Activated CD4-positive, alpha-beta T cell treated with anti-CD3 and anti-CD28 coated beads for 4 hours (primary cell): ENCODE data around the gene PPP1R7.

Experiments
- DNase-seq, 2 donors: peaks; one replicate each; pipeline ENCODE4 v3.0.0-alpha.2; 2020

The PPP1R7 gene

DNA sequence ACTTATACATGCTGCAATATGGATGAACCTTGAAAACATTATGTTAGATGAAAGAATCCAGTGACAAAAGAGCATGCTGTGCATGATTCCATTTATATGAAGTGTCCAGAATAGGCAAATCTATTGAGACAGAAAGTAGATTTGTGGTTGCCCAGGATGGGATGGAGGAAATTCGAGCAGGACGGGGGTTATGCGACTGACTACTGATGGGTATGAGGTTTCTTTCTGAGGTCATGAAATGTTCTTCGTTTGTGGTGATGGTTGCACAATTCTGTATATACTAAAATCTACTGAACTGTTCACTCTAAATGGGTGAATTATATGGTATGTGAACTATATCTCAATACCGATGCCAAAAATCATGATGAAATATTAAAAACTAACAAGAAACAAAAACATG, 29.3 kb upstream of the PPP1R7 start:
- DNase-seq: no peak

DNA sequence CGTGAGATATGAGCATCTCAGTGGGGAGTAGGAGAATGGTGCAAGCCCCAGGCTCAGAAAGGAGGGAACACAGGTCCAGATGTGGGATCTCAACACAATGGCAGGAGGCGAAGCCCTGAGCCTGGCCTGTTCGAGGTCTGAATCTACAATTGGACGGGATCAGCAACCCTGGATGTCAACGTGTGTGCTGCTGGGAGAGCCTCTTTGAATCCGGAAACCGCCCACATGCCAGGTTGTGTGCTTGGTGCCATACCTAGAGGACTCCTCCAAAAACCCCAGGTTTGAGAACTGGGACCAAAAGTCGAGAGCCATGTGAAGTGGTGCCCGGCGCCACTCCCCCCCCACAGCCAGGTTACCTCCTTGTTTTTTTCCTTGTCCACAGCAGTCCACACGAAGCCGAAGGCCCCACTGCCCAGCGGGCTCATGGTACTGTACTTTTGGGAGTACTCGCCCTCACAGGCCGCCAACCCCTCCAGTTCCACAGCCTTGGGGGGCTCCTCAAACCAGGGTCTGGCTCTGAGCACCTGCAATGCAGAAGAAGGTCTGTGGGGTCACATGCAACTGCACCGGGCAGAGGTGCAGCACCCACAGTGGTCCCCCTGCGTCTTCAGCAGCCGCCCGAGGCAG, 27.8 kb upstream of the PPP1R7 start:
- no peak for DNase-seq

DNA sequence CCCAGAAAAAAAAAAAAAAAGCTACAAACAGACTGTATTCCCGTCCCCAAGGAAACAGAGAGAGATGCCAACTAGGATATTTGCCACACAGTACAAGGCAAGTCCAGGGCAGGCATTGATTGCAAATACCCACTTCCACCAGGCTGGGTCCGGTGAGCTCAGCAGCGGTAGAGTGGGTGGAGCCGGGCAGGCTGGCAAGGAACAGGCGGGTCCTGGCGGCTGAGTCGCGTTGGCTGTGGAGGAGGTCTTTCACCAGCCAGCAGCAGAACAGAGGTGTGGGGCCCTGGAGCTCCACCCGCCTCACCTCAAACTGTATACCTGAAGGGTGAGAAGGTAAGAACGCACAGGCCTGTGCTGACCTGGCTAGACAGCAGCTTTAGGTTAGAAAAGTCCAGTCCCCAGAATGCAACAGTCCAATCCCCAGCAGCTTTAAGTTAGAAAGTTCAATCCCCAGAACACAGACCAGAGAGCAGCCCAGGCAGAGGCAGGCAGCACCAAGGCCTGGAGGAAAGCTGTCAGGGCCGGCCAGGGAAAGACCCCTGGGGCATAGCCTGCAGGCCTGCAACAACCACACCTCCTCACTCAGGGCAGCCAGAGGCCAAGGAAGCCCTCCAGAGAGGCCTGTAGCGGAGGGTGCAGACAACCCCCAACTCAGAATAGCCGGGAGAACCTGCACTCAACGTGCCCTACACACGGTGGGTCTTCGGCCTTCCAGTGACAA, 26.3 kb upstream of the PPP1R7 start:
- DNase-seq: peak in 1 of 2 donors; percentile 40

DNA sequence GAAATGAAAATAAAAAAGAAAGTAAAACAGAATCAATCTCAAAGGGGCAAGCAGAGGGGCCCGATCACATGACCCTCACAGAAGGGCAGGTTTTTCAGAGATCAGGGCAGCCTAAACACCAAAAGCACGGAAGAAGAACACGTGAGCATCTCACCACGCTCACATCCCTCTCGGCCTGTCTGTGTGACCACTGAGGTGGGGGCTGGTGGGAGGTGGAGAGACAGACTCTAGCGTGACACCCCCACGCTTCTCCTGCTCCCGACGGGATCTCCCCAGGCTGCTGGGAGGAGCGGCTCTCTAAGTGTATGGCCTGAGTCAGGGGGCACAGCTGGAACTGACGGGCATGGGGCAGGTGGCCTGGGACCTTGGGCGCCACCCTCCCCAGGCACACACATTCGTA, 24.6 kb upstream of the PPP1R7 start:
- no peak for DNase-seq

DNA sequence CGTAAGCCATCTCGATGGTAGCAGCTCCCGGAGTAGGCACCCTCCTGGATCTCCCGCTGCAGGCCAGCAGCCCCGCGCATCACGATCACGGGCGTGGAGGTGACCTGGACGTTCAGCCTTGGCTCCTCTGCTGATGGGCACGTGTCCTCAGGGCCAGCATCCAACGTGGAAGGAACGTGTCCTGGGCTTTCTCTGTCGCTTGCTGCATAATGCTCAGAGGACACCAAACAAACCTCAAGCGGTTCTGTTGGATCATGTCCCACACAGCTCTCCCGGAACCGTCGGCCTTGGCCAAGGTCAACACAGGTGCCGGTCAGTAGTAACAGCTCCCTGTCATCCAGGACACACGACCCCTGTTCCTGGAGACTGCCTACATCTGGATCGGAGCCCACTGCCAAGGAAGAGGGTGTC, 24.1 kb upstream of the PPP1R7 start:
- DNase-seq: no peak

DNA sequence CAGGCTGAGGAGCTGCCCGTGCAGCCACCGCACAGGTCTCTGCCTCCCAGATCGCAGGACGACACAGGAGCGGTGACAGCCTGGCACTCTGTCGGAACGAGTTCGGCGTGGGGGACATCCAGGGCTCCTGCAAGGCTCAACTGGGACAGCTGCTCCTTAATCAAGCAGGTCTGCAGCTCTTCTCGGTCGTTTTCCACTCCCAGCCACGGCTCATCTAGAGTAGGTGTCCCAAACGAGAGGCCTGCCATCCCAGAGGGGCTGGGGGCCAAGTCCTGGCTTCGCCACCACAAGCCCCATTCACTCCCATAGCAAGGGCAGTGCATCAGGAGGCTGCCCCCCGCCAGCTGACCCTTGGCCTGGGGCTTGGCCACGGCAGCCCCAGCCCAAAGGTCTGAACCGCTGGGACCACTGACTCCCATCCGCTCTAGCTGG, 23.5 kb upstream of the PPP1R7 start:
- DNase-seq: no peak

DNA sequence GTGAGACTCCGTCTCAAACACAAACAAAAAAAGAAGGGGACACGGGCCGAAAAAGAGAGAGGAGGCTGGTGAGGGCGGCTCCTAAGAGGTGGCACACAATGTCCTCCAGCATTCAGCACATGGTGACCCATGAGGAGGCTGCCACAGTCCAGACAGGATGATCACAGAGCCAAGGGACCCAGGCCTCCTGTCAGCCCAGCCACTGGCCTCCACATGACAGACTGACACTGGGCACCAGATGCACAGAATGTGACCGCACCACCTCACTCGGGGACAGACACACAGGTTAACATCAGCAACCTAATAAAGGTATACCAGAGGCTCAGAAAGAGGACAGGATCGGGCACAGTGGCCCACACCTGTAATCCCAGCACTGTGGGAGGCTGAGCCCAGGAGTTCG, 22.0 kb upstream of the PPP1R7 start:
- DNase-seq: no peak

DNA sequence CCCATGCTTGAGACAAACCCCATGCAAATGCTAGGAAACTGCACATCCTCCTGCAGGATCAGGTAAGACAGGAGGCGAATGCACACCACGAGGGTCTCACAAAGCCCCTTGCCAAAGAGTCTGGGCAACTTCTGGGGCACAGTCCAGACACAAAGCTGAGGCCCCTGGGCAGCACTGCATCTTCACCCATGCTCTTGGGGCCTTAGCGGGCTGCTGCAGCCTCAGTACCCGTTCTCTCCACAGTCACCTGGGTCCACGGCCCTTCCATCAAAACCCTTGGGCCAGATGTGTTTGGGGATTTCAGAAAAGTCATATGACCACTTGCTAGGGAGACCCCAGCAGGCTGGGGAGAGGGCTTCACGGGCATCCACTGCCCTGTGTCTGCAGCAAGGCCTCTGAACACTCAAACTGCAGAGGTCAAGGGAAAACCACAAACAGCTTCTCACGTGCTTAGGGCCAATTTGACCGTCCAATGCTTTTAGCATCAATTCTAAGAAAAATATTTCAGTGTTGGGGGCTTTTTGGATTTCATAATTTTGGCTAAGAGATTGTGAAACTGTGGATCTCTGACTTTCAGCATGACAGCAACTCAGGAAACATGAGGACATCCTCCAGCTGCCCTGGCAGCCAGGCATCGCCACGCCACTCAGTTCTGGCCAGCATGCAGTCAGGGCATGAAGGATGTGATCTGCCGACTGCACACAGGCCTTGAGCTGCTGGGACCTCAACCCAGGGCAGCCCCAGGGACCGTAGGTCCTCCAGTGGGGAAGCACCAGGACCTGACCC, 21.0 kb upstream of the PPP1R7 start:
- no peak for DNase-seq

DNA sequence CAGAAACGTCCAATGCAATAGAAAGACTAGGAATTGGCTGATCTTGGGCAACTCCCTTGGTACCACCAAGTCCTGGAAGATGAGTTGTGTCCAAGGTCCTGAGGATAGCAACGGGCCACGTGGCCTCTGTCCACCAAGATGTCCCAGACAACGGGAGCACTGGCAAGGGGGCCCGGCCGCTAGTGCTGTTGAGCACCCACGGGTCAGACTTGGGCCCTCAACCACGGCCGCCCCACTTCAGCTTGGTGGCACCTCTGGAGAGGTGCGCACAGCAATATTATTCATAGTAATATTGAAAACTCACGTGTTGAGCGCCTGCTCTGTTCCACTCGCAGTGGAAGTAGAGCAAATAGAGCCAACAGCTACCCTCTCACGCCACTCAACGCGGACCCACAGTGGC, 20.0 kb upstream of the PPP1R7 start:
- DNase-seq: no peak

DNA sequence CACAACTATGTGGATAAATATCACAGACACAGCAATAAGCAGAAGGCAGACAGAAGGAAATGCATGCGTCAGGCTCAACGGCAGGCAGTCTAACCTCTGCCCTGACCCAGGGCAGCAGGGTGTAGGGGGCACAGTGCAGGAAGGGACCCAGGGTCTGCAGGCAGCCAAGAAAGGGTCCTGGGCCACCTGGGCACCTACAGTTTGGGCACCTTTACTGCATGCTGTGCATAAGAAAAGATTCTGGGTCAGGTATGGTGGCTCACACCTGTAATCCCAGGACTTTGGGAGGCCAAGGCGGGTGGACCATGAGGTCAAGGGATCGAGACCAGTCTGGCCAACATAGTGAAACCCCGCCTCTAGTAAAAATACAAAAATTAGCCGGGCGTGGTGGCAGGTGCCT, 18.7 kb upstream of the PPP1R7 start:
- no peak for DNase-seq

DNA sequence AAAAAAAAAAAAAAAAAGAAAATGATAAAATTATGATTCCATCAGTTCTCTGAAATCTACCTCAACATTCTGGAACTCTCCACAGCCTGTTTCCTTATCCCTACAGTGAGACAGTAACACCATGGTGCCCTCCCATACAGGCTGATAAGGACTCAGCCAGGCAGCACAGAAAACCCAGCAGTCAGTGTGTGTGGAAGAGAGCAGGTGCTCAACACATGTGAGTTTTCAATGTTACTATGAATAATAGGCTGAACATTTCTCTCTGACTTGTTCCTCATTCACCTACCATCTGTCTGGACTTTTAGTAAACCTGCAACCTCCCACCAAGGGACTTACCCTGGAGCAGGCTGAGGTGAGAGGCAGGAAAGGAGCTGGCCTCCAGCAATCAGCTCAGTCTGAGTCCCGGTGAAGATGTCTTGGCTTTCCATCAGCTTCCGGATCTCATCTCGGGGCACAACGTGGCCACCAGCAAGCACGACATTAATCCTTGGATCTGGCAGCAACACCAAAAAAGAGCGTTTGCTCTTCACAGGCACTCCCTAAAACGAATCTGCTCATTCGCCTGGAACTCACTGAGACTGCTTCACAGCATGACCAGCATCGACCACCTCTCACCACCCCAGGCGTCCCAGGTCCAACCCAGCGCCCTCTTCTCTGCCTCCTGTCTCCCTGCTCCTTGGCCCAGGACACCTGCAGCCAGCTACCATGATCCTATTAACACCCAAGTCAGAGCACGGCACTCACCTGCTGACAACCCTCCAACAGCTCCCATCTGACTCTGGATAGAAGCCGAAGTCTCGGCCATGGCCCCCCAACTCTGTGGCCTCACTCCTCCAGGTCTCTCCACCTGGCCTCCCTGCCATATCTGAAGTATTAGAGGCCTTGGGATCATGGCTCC, 17.5 kb upstream of the PPP1R7 start:
- no peak for DNase-seq

DNA sequence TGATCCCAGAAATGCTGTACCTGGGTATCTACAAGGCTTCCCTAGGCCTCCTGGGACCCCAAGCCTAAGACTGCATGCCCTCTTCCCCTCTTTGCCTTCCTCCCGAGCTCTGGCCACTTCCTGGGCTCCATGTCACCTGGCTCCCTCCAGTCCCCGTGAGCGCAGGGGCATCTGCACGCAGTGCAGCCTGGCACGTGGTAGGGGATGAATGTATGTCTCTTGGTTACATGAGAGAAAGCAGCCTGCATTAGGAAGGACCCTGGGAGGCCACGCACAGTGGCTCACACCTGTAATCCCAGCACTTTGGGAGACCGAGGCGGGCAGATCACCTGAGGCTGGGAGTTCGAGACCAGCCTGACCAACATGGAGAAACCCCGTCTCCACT, 16.8 kb upstream of the PPP1R7 start:
- no peak for DNase-seq

DNA sequence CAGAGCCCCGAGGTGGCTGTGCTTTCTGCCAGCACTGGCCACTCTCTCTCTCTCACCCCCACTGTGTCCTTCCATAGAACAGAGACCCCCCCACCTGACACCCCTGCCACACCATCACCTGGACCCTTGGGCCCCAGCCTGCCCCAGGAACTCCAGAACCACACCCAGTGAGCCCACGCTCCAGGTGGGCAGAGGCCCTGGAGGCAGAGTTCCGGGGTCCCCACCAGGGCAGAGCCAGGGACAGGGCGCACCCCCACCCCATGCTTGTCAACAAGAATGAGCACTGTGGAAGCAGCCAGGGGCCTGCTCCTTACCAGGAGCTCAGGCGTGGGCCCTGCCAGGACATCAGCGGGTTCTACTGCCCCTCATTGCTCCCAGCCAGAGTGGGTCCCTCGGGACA, 15.6 kb upstream of the PPP1R7 start:
- DNase-seq: no peak

DNA sequence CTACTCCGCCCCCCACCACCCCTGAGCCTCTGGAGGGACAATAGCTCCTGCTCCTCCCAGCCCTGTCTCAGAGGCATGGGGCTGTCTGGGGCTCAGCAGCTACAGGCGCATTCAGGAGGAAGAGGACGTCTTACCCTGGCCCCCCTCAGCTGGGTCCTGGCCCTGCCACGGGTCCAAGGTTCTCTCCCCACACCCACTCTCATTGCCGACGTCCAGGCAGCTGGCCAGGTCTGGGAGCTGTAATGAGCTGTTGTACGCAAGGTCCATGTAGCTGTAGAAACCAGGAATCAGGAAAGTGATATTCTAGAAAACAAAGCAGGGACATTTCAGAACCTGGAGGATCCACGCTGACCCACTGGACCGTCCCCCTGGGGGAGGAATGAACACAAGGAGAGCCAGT, 14.5 kb upstream of the PPP1R7 start:
- no peak for DNase-seq

DNA sequence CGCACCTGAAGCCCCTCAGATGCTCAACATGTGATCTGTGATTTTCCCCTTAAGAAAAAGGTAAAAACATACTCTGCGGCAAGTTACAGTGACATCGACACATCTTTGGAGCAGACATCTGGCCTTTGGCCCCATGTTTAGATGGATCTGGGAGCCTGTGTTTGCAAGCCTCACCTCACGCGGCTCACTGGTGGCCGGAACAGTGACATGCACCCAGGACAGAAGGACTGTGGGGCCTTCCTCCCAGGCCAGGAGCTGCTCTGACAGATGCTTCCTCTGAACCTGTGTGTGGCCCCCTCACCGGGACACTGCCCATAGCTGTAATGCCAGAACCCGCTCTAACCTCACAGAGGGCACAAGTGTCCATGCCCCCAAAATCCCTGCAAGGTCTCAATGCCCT, 14.1 kb upstream of the PPP1R7 start:
- DNase-seq: no peak

DNA sequence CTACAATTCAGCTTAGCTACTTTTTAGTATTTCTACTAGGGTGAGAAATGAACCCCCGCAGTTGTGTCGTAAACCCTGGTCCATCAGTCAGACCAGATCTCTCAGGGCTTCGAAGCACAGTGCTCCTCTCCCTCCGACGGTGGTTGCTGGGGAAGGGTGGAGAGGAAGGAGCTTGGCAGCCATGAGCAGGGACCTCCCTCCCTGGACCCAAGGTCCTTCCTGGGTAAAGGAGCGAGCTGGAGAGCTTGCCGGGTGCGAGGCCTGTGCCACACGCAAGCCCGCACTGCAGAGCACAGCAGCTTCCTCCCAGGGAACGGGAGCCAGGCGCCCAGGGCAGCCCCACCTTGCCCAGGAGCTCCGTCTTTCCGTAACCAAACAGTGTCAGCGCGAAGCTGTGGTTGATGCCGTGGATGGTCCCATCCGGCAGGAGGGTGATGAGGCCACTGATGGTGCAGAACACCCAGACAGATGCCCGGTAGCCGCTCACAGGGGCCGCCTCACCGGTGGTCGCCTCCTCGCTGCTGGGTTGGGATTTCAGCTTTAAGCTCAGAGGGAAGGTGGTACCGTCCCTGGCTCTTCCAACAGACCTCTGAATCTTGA, 13.5 kb upstream of the PPP1R7 start:
- no peak for DNase-seq

DNA sequence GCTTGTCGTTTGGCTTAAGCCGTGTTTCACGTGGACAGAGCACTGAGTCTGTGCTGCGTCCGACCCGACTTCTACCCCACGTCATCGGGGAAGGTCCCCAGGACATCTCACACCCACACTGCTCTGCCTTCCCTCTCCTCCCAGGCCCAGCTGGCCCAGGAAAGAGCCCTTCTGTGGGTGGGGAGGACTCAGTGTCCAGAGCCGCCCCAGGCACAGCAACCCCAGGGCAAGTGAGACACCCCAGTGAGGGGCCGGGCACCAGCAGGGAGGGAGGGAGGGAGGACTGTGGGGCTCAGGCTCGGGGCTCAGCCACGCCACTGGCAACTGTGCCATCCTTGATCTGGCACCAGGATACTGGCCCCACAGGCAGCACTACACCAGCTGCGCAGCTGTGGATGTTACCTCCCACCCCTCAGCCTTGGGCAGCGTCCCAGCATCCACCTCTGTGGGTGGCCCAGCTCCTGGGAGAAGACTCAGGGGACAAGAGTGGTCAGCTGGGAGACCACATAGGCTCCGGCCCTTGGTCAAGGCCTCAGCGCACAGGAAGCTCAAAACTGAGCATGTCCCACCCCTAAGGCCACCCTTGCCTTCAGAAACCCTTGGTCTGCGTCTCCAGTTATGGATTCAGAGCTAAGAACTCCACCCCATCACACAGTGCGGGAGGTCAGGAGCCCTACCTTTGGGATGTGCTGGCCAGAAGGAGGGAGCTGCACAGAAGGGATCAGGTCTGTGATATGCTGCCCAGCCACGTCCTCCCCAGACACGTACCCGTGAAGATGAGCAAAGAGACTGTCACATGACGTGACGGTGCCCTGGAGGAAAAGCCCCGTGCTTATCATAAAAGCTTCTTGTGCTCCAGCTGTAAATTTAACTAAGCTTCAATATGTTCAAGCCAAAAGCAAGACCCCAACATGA, 12.7 kb upstream of the PPP1R7 start:
- no peak for DNase-seq

DNA sequence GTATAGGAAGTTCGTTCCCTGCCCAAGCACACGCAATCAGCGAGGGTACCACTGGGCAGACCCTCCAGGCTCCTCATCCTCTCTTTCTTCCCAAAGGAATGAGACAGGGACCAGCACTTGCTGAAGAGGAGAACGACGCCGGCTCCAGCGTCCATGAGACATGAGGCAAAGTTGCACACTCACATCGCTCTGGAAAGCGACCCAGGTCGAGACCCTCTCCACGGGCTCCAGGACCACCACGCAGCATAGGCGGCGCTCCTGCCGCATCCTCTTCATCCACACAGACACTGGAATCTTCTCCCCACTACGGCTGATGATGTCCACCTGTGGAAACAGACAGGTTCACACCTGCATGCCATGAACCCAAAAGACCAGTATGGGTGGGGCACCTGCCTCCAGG, 11.8 kb upstream of the PPP1R7 start:
- no peak for DNase-seq

DNA sequence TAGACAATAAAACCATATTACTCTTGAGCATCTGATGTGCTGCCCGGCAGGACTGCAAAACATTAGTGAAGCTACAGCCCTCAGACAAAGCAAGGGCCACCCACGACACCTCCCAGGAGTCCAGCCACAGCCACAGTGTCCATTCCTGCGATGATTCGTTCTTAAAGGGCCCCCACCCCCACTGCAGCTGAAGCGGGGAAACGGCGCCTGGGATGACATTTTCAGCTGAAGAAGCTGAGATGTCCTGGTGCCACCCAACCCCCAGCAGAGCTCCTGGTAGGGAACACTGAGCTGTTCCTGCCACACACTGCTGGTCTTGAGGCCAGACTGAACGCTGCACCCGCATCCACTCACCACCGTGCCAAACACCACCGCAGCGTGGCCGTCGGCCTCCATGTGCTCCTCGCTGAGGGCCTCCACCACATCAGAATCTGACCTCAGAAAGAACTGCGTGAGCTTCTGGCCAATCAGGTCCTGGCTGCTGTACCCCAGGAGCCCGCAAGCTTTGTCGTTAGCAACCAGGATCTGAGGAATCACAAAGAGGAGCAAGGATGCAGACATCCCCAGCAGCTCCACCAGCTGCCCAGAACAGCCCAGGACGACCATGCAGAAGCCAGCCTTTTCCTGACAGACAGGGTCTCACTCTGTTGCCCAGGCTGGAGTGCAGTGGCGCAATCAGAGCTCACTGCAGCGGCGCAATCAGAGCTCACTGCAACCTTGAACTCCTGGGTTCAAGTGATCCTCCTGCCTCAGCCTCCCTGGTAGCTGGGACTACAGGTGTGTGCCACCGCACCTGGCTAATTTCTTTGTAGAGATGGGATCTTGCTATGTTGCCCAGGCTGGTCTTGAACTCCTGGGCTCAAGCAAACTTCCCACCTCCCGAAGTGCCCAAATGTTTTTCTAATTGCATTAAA, 10.5 kb upstream of the PPP1R7 start:
- no peak for DNase-seq

DNA sequence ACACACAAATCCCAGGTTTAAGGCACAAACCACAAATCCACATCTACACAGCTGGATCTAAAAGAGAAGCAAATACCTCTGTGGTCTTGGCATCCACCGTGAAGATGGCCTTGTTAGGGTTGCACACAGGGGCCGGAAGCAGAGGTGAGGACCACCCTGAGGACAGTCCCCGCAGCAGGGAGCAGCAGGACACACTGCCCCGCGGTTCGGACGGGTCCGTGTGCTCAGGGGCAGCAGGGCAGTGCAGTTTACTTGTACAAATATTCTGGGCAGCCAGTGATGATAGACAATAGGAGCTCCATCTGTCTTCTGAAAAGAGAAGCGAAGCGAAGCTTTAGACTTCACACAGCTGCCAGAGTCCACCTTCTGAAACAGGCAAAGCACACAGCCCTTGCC, 9.8 kb upstream of the PPP1R7 start:
- no peak for DNase-seq
